ES-I3 (cell line): Measurements from ENCODE around the gene CSF3.

ENCODE experiments used
- H3K36me3 ChIP-seq: 2 replicates; pipeline ENCODE4 v1.6.1; 2013; ENCODE audit warnings: mild to moderate bottlenecking, low read length, control low read depth, moderate library complexity; ENCODE audit not compliant: insufficient read depth
- H3K4me1 ChIP-seq: 2 replicates; pipeline ENCODE4 v1.6.1; 2013; ENCODE audit warnings: mild to moderate bottlenecking, control low read depth, low read length; ENCODE audit not compliant: insufficient read depth
- H3K9ac ChIP-seq: 2 replicates; pipeline ENCODE4 v1.6.1; 2013; ENCODE audit warnings: low read depth, mild to moderate bottlenecking, low read length, moderate library complexity
- H3K9me3 ChIP-seq: 2 replicates; pipeline ENCODE4 v1.6.1; 2013; ENCODE audit warnings: mild to moderate bottlenecking, low read length, moderate library complexity; ENCODE audit not compliant: control insufficient read depth, insufficient read depth

The CSF3 gene

DNA sequence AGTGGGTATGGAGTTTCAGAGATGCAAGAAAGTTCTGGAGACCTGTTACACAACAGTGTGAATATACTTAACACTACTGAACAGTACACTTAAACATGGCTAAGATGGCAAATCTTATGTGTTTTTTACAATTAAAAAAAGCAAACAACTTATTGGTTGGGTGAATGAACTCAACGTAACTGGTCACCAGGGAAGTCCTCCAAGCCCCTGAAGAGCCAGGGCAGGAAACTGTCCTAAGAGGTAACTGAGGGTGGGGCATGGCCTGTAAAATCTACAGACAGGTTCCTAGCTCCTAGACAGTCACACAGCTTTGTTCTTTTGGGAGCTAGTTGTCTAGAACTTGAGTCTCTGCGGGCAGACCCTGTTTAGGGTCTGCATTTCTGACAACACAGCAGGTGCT lies 10.3 kb downstream of the CSF3 start:
- peaks cover 18% of the 10 kb centered on the region for H3K36me3 ChIP-seq
- peaks cover 4% of the 10 kb centered on the region; the same call in 1 of the 2 replicates for H3K4me1 ChIP-seq
- no peak overlapping the region for H3K9ac ChIP-seq
- H3K9me3 ChIP-seq = no peaks in the 10 kb centered on the region

DNA sequence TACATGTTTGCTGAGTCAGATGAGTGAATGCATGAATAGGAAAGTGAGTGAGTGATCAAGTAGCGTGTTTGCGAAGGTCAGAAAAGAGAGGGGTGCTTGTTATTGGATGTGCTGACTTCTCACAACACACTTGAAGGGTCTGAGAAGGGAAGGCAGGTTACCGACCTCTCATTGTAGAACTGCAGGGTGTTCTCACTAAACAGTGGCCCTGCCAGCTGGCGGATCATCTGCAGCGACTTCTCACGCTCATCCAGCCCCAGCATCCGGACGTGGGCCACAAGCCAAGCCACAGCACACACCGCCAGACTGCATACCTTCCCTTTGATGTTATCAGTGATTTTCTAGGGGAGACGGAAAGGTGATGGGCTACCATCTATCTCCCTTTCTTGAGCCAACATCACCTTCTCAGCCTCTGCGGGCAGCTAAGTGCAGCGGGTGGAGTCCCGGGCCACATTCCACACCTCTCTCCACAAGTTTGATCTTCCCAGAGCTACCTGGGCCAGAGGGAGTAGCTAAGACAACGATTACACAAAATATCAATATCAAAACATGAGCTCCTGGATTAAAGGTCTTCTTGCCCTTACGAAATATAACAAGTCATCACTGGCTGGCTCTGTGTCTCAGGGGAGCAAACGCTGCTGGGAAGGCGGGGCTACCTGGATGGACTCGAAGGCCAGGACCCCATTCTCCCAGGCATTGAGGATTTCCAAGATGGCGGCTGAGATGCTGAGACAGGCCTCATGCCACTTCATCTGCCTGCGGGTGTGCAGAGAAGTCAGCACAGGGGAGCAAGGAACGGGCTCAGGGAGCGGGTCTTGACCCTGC lies 11.0 kb downstream of the CSF3 start:
- Histone ChIP-seq H3K36me3 (peaks cover 18% of the 10 kb centered on the region), H3K9ac (no peak overlapping the region), H3K9me3 (no peaks in the 10 kb centered on the region), H3K4me1 (peaks cover 4% of the 10 kb centered on the region; the same call in 1 of the 2 replicates)

DNA sequence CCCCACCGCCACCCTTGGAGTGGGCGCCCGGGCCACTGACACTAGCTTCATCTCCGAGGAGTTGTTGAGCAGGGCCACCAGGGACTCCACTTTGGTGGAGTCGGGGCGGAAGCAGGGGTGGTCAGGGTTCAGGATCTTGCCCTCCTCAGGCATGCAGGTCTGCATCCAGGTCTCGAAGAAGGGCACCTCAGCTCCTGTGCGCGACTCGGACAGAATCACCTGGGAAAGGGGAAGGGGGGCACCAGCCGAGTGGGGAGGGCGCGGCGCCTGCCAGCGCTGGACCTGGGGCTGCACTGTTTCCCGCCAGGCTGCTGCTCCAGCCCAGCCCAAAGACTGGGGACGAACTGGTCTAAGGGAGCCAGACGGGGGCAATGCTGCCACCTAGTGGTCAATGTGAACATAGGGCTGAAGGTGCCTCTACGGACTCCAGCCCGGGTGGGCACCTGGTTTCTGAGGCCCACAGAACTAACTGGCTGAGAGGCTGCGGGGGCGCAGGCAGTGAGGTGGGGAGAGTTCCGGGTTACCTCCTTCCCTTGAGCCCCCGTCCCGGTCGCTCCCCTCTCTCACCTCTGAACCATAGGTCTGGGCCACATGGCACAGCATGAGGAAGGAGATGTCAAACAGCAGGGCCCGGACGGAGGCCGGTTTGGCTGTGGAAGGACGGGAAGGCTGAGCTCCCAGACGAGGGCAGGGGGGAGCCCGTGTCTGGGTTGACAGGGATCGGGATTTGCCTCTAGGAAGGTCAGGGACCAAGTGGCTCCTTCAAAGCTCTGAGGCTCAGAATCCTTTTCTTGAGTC lies 11.8 kb downstream of the CSF3 start:
- Histone ChIP-seq H3K36me3 (peaks cover 25% of the 10 kb centered on the region), H3K4me1 (peaks cover 2% of the 10 kb centered on the region; the same call in 1 of the 2 replicates), H3K9ac (no peak overlapping the region), H3K9me3 (no peaks in the 10 kb centered on the region)

- no peak overlapping the region for H3K9ac ChIP-seq
- H3K9me3 ChIP-seq = no peaks in the 10 kb centered on the region
- H3K36me3 ChIP-seq = peaks cover 28% of the 10 kb centered on the region
- no peaks in the 10 kb centered on the region; the same call in 1 of the 2 replicates for H3K4me1 ChIP-seq
Measured at GRCh38 chr17:40027614-40028012, 12.4 kb downstream of the CSF3 start.

- Histone ChIP-seq H3K36me3 (peaks cover 33% of the 10 kb centered on the region), H3K9me3 (no peaks in the 10 kb centered on the region), H3K9ac (no peak overlapping the region)
Measured at GRCh38 chr17:40028595-40028994, 13.4 kb downstream of the CSF3 start.

DNA sequence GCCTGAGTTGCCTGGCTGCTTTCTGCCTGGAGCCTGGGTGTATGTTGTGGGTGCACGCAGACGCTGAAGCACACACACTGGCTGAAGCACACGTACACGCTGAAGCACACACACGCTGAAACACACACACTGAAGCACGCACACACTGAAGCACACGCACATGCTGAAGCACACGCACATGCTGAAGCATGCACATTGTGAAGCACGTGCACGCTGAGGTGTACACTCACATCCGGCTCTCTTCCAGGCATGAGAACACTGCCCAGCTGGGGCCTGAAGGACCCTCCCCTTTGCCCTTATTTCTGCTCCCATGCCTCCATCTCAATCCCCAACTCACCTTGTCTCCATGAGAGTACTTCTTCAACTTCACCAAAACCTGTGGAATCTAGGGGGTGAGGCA lies 16.5 kb downstream of the CSF3 start:
- H3K4me1 ChIP-seq = peaks cover 4% of the 10 kb centered on the region; the same call in 1 of the 2 replicates
- H3K36me3 ChIP-seq = peaks cover 22% of the 10 kb centered on the region
- no peak overlapping the region for H3K9ac ChIP-seq
- H3K9me3 ChIP-seq = no peaks in the 10 kb centered on the region

More at GRCh38 chr17:40028595-40028994, 13.4 kb downstream of the CSF3 start:
- H3K4me1 ChIP-seq = no peaks in the 10 kb centered on the region; the same call in 1 of the 2 replicates

DNA sequence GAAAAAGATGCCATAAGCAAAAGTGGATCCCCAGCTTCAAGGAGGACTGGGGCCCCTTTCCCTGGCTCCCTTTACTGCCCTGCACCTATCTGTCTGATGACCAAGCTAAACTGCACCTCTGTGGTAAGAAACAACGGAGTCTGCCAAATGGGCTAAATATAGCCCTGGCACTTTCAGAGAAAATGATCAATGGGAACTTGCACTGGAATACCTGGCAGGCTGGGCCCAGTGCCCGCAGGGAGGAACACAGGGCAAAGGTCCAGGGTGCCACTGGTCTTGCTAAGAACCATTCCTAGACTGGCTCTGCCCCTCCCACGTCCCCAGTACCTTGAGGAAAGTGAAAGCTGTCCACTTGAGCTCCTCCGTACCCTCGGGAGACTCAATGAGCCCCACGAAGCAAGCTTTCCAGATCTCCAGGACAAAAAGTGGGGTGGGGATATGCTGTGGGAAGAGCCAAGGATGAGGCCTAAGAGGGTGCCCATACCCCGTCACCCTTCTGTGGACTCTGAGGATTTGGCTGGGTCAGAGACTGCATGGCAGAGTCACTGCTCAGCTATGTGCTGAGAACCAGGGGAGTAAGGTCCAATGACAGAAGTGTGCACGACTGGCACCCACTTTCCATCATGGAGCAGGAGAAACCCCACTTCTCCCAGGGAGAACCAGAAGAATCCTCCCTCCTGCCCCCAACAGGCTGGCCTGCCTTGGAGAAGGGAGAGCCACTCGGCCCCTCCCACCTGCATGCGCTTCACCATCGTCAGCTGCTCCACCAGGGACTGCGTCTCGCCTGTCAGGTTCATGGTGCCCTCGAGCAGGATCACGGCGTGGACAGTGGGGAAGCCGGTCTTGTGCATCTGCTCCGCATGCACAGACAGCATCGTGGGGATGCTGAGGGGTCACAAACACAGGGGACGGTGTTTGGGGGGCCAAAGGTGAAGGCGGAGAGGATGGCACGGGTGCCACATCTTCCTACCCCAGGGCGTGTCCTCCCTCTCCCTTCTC lies 17.4 kb downstream of the CSF3 start:
- Histone ChIP-seq H3K9me3 (no peaks in the 10 kb centered on the region), H3K36me3 (peaks cover 22% of the 10 kb centered on the region), H3K9ac (no peak overlapping the region), H3K4me1 (peaks cover 4% of the 10 kb centered on the region; the same call in 1 of the 2 replicates)

GRCh38 chr17:40033339-40033738 lies 18.1 kb downstream of the CSF3 start:
- Histone ChIP-seq H3K9me3 (no peaks in the 10 kb centered on the region), H3K36me3 (peaks cover 22% of the 10 kb centered on the region), H3K9ac (no peak overlapping the region), H3K4me1 (peaks cover 4% of the 10 kb centered on the region; the same call in 1 of the 2 replicates)

- H3K9ac ChIP-seq = no peak overlapping the region
Measured at GRCh38 chr17:40034426-40035161, 19.4 kb downstream of the CSF3 start.

GRCh38 chr17:40035162-40035559 lies 19.9 kb downstream of the CSF3 start:
- Histone ChIP-seq H3K36me3 (peaks cover 19% of the 10 kb centered on the region), H3K9ac (no peak overlapping the region)

More at GRCh38 chr17:40034426-40035161, 19.4 kb downstream of the CSF3 start:
- Histone ChIP-seq H3K4me1 (peaks cover 15% of the 10 kb centered on the region), H3K36me3 (peaks cover 19% of the 10 kb centered on the region), H3K9me3 (no peaks in the 10 kb centered on the region)

DNA sequence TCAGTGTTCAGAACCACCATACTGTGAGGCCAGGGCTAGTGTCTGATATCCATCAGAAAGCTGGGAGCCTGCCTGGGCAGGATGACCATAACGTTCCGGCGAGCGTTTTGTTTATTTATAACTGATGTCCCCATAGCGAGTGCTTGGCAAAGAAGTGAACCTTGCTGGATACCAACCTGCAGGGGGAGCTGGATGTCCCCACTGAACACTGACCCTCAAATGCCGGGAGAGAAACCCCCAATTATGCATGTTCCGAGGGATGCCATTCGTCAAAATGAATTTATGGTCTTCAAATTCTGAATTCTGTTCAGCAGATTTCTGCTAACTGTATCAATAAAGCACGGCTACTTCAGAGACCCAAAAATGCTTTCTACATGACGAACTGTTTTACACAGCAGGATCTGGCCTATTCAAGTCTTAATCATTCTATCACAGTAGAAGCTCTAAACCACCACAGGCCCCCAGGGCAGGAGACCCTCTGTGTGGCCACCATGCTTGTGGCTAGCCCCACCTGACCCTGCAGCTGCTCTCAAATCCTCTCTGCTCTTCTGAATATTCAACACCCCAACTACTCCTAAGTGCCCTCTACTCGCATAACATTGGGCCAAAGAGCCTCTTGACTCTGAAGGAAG lies 23.8 kb downstream of the CSF3 start:
- Histone ChIP-seq H3K9ac (no peak overlapping the region), H3K4me1 (peaks cover 15% of the 10 kb centered on the region), H3K36me3 (peaks cover 4% of the 10 kb centered on the region; the same call in 1 of the 2 replicates), H3K9me3 (no peaks in the 10 kb centered on the region)

More at GRCh38 chr17:40035162-40035559, 19.9 kb downstream of the CSF3 start:
- peaks cover 15% of the 10 kb centered on the region for H3K4me1 ChIP-seq
- H3K9me3 ChIP-seq = no peaks in the 10 kb centered on the region

- peaks cover 10% of the 10 kb centered on the region; the same call in 1 of the 2 replicates for H3K4me1 ChIP-seq
- no peaks in the 10 kb centered on the region for H3K9me3 ChIP-seq
- H3K36me3 ChIP-seq = no peaks in the 10 kb centered on the region; the same call in none of the 2 replicates
- H3K9ac ChIP-seq = no peak overlapping the region
Measured at GRCh38 chr17:40041196-40041595, 26.0 kb downstream of the CSF3 start.
